Kidney glomerular epithelial cell (primary cell): Measurements from ENCODE around the gene PTDSS2.
A peak's percentile ranks its signal among the peaks of the same experiment; 100 is the strongest.

Source experiments
- DNase-seq: peaks from one replicate; lab custom pipeline; 2025; lab: John Stamatoyannopoulos, UW

The PTDSS2 gene

DNA sequence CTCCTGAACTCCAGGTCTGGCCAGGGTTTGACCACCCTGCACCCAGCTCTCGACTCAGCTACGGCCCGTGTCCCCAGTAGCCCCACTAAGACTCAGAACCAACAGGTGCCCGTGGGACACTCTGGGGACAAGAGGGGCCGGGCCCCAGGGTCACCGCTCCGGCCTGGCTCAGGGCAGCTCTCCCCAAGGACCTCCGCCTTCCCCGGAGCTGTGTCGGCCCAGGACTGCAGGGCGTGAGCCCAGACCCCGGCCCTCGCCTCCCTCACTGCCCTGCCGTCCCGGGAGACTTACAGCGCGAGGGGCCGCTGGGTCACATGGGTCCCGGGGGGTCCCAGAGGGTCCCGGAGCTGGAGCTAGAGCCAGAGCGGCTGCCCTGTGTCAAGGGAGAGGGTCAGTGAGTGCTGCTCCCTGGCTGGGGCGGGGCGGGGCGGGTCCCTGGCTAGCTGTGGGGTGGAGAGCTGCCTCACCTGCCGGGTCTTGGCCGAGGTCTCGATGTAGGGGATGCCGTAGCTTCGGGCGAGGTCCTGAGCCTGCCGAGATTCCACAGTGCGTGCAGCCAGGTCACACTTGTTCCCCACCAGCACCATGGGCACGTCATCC, 83.0 kb downstream of the PTDSS2 start:
- DNase-seq: no peak

GRCh38 chr11:533586-534395, 83.7 kb downstream of the PTDSS2 start:
- DNase-seq: no peak

DNA sequence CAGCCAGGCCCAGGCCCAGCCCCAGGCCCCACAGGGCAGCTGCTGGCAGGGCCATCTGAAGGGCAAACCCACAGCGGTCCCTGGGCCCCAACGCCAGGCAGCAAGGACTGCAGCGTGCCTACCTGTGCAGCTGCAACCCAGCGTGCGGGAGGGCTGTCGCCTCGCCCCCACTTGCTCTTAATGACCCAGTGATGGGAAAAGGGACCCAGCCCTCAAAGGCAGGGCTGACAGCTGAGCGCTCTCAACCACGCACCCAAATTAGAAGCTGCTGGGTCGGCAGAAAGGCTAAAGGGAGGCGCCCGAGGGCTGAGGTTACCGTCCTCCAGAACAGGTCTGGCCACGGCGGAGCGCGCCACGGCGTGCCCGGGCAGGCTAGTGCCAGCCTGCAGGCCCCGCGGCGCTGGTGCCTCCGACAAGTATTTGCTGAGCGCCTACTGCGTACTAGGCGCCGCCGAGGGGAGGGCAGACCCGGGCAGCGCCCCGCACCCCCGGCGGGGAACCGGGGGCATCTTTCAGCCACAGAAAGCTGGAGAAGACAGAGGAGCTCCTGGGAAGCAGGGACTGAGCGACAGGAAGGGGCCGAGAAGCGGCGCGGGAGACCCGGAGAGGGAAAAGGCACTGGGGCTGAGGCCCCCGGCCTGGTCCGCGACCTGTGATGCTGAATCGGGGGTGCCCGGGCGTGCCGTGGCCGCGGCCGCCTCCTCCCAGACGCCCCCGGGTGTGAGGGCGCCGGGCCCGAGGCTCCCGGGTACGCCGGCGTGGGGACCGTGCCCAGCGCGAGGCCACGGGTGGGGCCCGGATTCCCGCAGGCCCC, 84.5 kb downstream of the PTDSS2 start:
- no peak for DNase-seq

GRCh38 chr11:535210-535518, 85.1 kb downstream of the PTDSS2 start:
- no peak for DNase-seq

GRCh38 chr11:535519-536454, 85.7 kb downstream of the PTDSS2 start, which contains the start of gene HRAS:
Gene HRAS, minus strand, starts transcription at chr11:535576.
- DNase-seq: peak; percentile 69

DNA sequence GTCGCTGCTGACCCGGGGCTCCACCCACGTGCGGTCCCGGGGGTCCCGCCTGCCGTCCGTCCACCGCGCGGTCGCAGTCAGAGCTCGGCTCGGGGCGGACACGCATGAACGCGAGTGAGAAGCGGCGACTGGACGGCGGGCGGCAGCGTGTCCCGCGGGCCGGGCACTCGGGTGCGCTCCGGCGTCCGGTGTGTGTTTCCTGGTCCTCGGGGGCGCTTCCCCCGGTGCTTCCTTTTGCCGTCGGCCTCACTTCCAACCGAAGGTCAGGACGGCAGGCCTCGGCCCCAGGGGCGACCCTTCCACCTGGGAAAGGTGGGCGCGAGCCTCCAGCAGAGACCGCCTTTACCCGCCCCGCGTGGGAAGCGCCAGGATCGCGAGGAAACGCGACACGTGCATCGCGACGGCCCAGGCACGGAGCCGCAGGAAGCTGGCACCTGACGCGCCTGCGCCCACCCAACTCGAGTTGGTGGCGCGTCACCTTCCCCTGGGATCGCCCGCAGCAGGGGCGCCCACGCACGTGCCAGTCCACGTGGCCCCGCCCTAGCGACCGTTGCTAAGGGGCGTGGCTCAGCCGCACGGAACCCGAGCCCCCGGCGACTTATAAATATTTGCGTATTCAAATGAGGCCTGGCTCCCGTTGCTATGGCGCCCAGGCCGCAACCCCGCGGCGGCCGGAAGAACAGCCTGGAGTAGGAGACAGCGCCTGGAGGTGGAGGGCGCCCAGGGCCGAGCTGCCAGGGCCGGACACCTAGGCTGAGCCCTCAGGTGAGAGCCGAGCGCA, 87.0 kb downstream of the PTDSS2 start, which contains the start of gene LRRC56:
LRRC56 (plus strand) TSS at position 687 of the 781 bp plus-strand sequence. CDS start 3,158 bp downstream, outside the sequence.
- DNase-seq: peak; percentile 58

GRCh38 chr11:537622-538430, 87.7 kb downstream of the PTDSS2 start:
- no peak for DNase-seq

DNA sequence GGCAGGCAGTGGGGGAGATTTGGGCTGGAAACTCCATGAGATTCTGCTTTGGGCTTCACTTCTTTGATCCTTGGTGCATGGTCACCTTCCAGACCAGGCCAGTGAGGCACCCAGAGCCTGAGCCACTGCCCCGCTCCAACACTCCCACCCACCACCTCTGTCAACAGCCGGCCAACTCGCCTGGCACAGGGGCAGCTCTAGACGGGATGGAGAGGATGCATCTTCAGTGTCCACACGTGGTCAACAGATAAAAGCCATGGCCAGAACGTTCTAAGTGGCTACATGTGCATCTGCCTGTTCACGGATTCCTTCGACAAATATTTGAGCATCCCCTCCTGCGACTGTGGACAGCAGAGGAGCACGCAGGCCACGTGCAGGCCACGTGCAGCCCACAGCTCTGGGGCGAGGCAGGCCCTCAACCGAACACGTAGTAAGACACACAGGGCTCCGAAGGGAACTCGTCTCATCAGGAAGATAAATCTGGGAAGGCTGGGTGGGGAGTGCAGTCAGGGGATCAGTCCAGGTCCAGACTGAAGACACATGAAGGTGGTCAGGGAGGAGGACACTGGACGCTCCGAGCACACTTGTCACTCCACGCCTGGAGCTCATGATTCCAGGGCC, 88.5 kb downstream of the PTDSS2 start:
- DNase-seq: no peak

- DNase-seq: no peak
These were observed 89.9 kb downstream of the PTDSS2 start for GRCh38 chr11:539971-540481.
